Neural crest cell (in vitro differentiated cells): ENCODE measurements around the gene PEAK1. TPM values are rescaled to one million over a fixed set of nuclear protein-coding genes. Genes with fewer than 3 reads are reported as not detected.
"Not testable (repeated sequence)": the region's sequence is repeated elsewhere in the genome, so short reads cannot be mapped to it uniquely, and the experiment has no call there.

ENCODE experiments used
- DNase-seq: peaks from one replicate; pipeline ENCODE4 v3.0.0; 2021; ENCODE audit warnings: low read depth, mixed read lengths, low spot score
- H3K27ac Mint-ChIP-seq: one replicate; pipeline ENCODE4 v1.8.0; 2021; ENCODE audit warnings: mild to moderate bottlenecking, mixed read lengths; ENCODE audit not compliant: unreplicated experiment
- H3K27me3 Mint-ChIP-seq: 2 replicates; pipeline ENCODE4 v1.8.0; 2021; ENCODE audit warnings: low read depth, mild to moderate bottlenecking, mixed read lengths
- H3K36me3 Mint-ChIP-seq: 2 replicates; pipeline ENCODE4 v1.8.0; 2021; ENCODE audit warnings: low read depth, mild to moderate bottlenecking, mixed read lengths
- H3K4me1 Mint-ChIP-seq: 2 replicates; pipeline ENCODE4 v1.8.0; 2021; ENCODE audit warnings: mixed read lengths
- H3K4me3 Mint-ChIP-seq: one replicate; pipeline ENCODE4 v1.8.0; 2021; ENCODE audit warnings: mild to moderate bottlenecking, mixed read lengths
- H3K9me3 Mint-ChIP-seq: 2 replicates; pipeline ENCODE4 v1.8.0; 2021; ENCODE audit warnings: mixed read lengths
- total RNA-seq: library from RNA; stranded (reverse); gene quantifications from 2 replicates; pipeline ENCODE4 v1.2.1, GENCODE V29; 2021
- TF ChIP-seq, protein P1 (sequence below): fragments of 200-600 bp; sonication (generic); conservative IDR thresholded peaks from 2 replicates; pipeline ENCODE4 v1.5.0; 2021; ENCODE audit warnings: antibody characterized with exemption, mild to moderate bottlenecking

The PEAK1 gene
- total RNA-seq, 1 donor from 2014 or later: 26.0 TPM

- H3K27me3 Mint-ChIP-seq: no peaks in the 10 kb centered on the region
Observed at GRCh38 chr15:77181305-77182074, 238.4 kb downstream of the PEAK1 start.

DNA sequence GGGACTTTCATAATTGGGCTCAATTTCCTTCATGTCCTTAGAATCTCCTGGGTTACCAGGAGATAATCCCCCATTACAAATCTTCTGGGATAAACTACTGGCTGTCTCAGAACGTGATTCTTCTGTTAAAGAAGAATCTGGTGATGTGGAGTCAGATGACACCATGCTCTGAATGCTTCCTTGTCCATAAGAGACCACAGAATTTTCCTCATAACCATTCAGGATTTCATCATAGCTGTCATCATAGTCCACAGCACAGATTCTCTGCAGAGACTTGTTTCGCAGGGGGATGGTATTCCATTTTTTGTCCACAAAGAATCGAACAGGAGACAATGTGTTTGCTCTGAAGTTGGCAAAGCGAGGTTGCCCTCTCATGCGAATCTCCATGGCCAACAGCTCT lies 239.1 kb downstream of the PEAK1 start:
- no peak for DNase-seq
- no peak overlapping the region for H3K27ac Mint-ChIP-seq
- TF ChIP-seq, protein P1, sequence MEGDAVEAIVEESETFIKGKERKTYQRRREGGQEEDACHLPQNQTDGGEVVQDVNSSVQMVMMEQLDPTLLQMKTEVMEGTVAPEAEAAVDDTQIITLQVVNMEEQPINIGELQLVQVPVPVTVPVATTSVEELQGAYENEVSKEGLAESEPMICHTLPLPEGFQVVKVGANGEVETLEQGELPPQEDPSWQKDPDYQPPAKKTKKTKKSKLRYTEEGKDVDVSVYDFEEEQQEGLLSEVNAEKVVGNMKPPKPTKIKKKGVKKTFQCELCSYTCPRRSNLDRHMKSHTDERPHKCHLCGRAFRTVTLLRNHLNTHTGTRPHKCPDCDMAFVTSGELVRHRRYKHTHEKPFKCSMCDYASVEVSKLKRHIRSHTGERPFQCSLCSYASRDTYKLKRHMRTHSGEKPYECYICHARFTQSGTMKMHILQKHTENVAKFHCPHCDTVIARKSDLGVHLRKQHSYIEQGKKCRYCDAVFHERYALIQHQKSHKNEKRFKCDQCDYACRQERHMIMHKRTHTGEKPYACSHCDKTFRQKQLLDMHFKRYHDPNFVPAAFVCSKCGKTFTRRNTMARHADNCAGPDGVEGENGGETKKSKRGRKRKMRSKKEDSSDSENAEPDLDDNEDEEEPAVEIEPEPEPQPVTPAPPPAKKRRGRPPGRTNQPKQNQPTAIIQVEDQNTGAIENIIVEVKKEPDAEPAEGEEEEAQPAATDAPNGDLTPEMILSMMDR: no peak
- H3K36me3 Mint-ChIP-seq: peaks cover 5% of the 10 kb centered on the region
- H3K4me1 Mint-ChIP-seq: no peaks in the 10 kb centered on the region
- no peaks in the 10 kb centered on the region for H3K9me3 Mint-ChIP-seq
- no peaks in the 10 kb centered on the region for H3K27me3 Mint-ChIP-seq
- H3K4me3 Mint-ChIP-seq: no peak overlapping the region

More at GRCh38 chr15:77181305-77182074, 238.4 kb downstream of the PEAK1 start:
- Mint-ChIP-seq H3K4me1 (no peaks in the 10 kb centered on the region), H3K36me3 (peaks cover 5% of the 10 kb centered on the region), H3K4me3 (no peak overlapping the region), H3K9me3 (no peaks in the 10 kb centered on the region), H3K27ac (no peak overlapping the region)
- no peak for DNase-seq
- TF ChIP-seq, protein P1: no peak

DNA sequence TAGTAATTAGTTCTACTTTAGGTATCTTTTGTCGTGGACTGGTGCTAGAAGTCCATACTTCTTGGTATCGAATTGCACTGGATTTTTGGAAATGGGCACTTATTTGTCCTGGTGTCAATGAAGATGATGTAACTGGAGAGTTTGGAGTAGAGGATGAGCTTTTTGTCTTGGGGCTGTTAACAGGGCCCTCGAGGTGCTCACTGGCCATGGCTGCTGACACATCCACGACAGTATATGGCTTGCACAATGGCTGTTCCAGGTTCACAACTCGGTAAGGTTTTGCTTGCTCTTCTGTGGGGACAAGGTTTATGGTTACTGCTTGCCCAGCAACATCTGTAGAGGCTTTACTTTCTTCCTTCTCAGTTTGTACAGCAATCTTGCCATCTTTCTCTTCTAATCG lies 239.6 kb downstream of the PEAK1 start:
- Mint-ChIP-seq H3K4me1 (no peaks in the 10 kb centered on the region), H3K4me3 (no peak overlapping the region), H3K27me3 (no peaks in the 10 kb centered on the region), H3K36me3 (peaks cover 5% of the 10 kb centered on the region), H3K9me3 (no peaks in the 10 kb centered on the region), H3K27ac (no peak overlapping the region)
- no peak for DNase-seq
- TF ChIP-seq, protein P1: no peak

DNA sequence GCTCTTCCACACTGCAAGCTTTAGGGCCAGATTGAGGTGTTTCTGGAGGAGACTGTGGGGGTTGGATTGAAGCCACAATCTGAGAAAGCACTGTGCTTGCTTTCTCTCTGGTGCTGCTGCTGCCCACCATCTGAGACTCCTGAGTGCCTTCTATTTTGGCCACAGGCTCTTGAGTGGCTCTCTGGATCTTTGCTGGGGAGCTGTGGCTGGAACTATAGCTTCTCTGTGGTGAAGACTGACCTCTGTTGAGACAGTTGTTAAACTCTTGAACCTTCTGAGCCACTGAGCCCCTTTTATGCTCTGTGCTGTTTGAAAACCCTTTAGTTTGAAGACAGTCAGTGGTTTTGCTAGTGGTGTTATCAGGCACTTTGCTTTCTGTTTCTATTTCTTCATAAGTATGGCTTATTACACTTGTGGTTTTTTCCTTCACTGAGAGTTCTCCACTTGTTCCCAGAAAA lies 240.3 kb downstream of the PEAK1 start:
- TF ChIP-seq, protein P1: no peak
- no peak for DNase-seq
- Mint-ChIP-seq H3K4me3 (no peak overlapping the region), H3K27me3 (no peaks in the 10 kb centered on the region), H3K4me1 (no peaks in the 10 kb centered on the region), H3K9me3 (no peaks in the 10 kb centered on the region), H3K36me3 (peaks cover 5% of the 10 kb centered on the region), H3K27ac (no peak overlapping the region)

- Mint-ChIP-seq H3K27ac (no peak overlapping the region), H3K4me1 (no peaks in the 10 kb centered on the region), H3K36me3 (peaks cover 5% of the 10 kb centered on the region), H3K9me3 (no peaks in the 10 kb centered on the region), H3K27me3 (no peaks in the 10 kb centered on the region), H3K4me3 (no peak overlapping the region)
- TF ChIP-seq, protein P1: no peak
- DNase-seq: no peak
Observed at GRCh38 chr15:77178411-77178810, 241.5 kb downstream of the PEAK1 start.

DNA sequence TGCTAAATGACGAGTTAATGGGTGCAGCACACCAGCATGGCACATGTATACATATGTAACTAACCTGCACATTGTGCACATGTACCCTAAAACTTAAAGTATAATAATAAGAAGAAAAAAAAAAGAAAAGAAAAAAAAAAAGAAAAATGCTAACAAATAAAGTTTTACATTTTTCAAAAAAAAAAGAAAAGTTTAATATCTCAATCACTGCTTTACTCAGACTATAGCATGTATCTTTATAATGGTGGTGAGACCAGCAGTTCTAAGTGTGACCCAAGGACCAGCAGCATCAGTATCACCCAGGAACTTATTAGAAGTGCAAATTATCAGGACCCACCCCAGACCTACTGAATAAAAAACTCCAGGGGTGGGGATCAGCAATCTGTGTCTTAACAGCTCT lies 243.8 kb downstream of the PEAK1 start:
- not testable (repeated sequence) for H3K4me1 Mint-ChIP-seq, H3K4me3 Mint-ChIP-seq, H3K27me3 Mint-ChIP-seq, DNase-seq, H3K36me3 Mint-ChIP-seq, H3K27ac Mint-ChIP-seq, H3K9me3 Mint-ChIP-seq
